Measurements from ENCODE around the gene SMCO4.

SMCO4 gene

DNA sequence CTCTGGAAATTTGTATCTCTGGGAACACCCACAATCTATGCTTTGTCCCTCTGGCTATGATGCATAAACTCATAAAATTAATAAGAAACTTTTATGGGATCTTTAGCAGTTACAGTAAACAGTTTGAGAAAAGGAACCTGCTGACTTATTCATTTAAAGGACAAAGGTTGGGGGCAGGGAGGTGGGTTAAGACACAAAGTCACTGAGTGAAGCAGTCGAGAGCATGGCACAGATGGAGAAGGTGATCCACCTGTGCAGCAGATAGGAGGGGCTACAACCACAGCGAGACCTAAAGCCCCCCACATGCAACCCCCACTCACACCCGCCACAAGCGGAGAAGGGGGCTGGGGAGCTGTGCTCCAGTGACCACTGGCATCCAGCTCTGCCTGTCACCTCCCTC, 45.0 kb downstream of the SMCO4 start:
- no peak for DNase-seq (ENCODE audit: extremely low read depth, low read depth)
- no peak for TF ChIP-seq CTCF (IDR thresholded peaks at IDR 0.05; ENCODE audit: low read depth, low read length, missing control alignments)
- no peak overlapping the region for H3K4me3 ChIP-seq (replicated peaks; ENCODE audit: low read depth, low read length)

DNA sequence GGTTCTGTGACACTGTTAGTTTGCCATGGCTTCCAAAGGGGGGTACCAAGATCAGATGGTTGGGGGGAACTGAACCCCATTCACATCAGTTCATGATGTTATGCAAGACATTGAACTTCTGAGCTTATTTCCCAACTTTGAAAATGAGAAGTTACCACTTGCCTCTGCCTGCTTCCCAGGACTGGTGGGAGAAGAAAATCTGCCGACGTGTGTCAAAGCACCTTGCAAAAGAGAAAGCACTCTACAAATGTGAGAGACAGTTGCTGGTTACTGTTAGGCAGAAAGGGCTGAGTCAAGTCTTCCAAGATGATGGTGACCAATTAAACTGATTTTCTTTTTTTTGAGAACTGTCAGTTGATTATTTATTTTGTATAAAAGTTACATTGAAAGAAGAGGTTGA, 45.6 kb downstream of the SMCO4 start:
- no peak overlapping the region for H3K4me3 ChIP-seq (replicated peaks; ENCODE audit: low read depth, low read length)
- DNase-seq (ENCODE audit: extremely low read depth, low read depth), result no peak
- no peak for TF ChIP-seq CTCF (IDR thresholded peaks at IDR 0.05; ENCODE audit: low read depth, low read length, missing control alignments)

GRCh38 chr11:93494357-93494756, 48.8 kb downstream of the SMCO4 start:
- no peak overlapping the region for H3K4me3 ChIP-seq (replicated peaks; ENCODE audit: low read depth, low read length)
- DNase-seq (ENCODE audit: extremely low read depth, low read depth), result no peak
- no peak for TF ChIP-seq CTCF (IDR thresholded peaks at IDR 0.05; ENCODE audit: low read depth, low read length, missing control alignments)

DNA sequence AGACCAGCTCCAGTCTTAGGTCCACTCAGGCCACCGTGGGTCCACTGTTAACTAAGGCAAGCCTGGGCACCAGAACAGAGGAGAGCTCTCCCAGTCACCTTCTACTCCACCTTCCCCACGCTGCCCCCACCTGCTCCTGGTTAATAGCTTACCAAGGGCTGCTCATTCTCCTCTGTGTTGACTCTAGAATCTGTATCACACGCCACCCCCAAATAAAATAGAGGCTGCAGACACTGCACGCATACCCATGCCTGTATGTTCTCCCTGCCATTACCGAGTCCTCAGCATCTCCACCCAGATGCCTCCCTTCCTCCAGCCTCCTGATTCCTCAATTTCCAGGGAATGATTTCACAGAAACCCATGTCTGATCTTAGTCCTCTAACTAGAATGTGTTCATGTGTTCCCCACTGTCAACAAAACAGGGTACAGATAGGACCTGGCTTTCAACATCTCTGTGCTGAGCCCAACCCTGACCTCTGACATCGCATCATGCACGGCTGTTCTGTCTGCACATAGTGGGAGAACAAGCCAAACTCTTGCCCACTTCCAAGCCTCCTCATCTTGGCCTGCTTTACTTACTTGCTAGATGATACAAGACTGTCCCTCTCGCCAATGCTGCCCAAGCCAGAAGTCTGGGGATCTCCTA, 49.8 kb downstream of the SMCO4 start:
- TF ChIP-seq CTCF (IDR thresholded peaks at IDR 0.05; ENCODE audit: low read depth, low read length, missing control alignments), result no peak
- DNase-seq (ENCODE audit: extremely low read depth, low read depth), result no peak

DNA sequence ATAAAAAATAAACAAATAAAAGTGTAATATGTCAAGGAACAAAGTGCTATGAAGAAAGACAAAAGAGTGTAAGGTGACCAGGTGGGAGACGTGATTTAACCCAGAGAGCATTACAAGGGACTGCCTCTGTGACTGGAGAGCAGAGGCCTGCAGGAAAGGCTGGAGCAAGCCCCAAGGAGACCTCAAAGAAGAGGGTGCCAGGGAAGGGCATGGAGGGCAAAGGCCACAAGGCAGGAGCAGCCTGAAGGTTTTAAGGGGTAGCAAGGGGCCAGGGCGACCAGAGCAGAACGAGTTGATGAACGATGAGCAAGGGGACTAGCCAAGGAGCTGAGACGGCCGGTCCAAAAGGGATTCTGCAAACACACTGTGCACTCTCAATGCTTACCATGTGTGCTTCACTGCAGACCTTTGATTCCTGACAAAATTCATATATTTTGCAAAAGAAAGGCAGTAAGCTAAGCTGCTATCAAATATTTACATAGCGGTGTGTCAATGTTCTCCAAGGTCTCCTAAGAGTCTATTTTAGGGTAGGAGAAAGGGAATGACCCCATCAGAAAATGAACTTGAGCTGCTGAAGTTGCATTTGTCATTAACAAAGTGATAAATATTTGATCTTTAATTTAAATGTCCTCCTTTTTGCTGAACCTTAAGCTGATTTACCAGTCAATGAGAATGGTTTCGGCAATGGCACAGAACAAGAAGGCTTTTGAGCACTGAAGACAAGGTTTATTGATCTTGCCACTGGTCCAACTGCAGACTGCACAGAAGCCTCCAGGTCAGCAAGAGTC, 50.5 kb downstream of the SMCO4 start:
- H3K4me3 ChIP-seq (replicated peaks; ENCODE audit: low read depth, low read length), result no peak overlapping the region
- no peak for DNase-seq (ENCODE audit: extremely low read depth, low read depth)
- no peak for TF ChIP-seq CTCF (IDR thresholded peaks at IDR 0.05; ENCODE audit: low read depth, low read length, missing control alignments)

More for the DNA sequence above, 49.8 kb downstream of the SMCO4 start:
- H3K4me3 ChIP-seq (replicated peaks; ENCODE audit: low read depth, low read length), result no peak overlapping the region

- no peak overlapping the region for H3K4me3 ChIP-seq (replicated peaks; ENCODE audit: low read depth, low read length)
- no peak for DNase-seq (ENCODE audit: extremely low read depth, low read depth)
- no peak for TF ChIP-seq CTCF (IDR thresholded peaks at IDR 0.05; ENCODE audit: low read depth, low read length, missing control alignments)
These were observed 51.2 kb downstream of the SMCO4 start for GRCh38 chr11:93491973-93492372.
